GM23338 (cell line): ENCODE results near the gene FAM83C.

Experiments
- CREB1 ChIP-seq: fragments of 250-450 bp; sonication (Bioruptor Pico); IDR thresholded peaks from 2 replicates; pipeline ENCODE4 v1.5.0; 2020; ENCODE audit warnings: low read depth, mild to moderate bottlenecking, moderate library complexity
- CTCF ChIP-seq, 2 experiments: fragments of 200-600 bp in 1 of 2; sonication (generic) in 1 of 2; conservative IDR thresholded peaks; 2 replicates each; pipeline versions ENCODE4 v1.5.1 to v1.6.1; 2016 to 2017; ENCODE audit warnings: antibody characterized with exemption in 2 of 2, low read depth in 2 of 2, mild to moderate bottlenecking in 2 of 2, moderate library complexity in 1 of 2
- EZH2 ChIP-seq: fragments of 200-600 bp; sonication (generic); IDR thresholded peaks from one replicate; pipeline ENCODE4 v1.8.0; 2017; ENCODE audit warnings: antibody characterized with exemption, mild to moderate bottlenecking, low read depth; ENCODE audit not compliant: unreplicated experiment
- EZH2phosphoT487 ChIP-seq: fragments of 200-600 bp; sonication (generic); IDR thresholded peaks from one replicate; pipeline ENCODE4 v1.8.1; 2018; ENCODE audit warnings: antibody characterized with exemption; ENCODE audit not compliant: unreplicated experiment
- JUNB ChIP-seq: IDR thresholded peaks from one replicate; pipeline ENCODE4 v1.6.1; 2016; ENCODE audit warnings: antibody characterized with exemption; ENCODE audit not compliant: unreplicated experiment
- POLR2AphosphoS5 ChIP-seq: IDR thresholded peaks from 2 replicates; pipeline ENCODE4 v1.6.1; 2016; ENCODE audit warnings: antibody characterized with exemption, low read depth
- REST ChIP-seq: IDR thresholded peaks from one replicate; pipeline ENCODE4 v1.6.1; 2018; ENCODE audit warnings: antibody characterized with exemption; ENCODE audit not compliant: unreplicated experiment
- STAT1 ChIP-seq: IDR thresholded peaks from one replicate; pipeline ENCODE4 v1.6.1; 2016; ENCODE audit warnings: antibody characterized with exemption; ENCODE audit not compliant: unreplicated experiment
- ZNF114 ChIP-seq: fragments of 250-450 bp; sonication (Bioruptor Pico); IDR thresholded peaks from 2 replicates; pipeline ENCODE4 v1.5.0; 2020; ENCODE audit warnings: mild to moderate bottlenecking, moderate library complexity
- ZNF462 ChIP-seq: fragments of 250-450 bp; sonication (Bioruptor Pico); IDR thresholded peaks from 2 replicates; pipeline ENCODE4 v1.5.0; 2020; ENCODE audit warnings: mild to moderate bottlenecking, moderate library complexity
- TF ChIP-seq, protein P1 (sequence below): IDR thresholded peaks from 2 replicates; pipeline ENCODE4 v1.6.1; 2016; ENCODE audit warnings: antibody characterized with exemption

DNA sequence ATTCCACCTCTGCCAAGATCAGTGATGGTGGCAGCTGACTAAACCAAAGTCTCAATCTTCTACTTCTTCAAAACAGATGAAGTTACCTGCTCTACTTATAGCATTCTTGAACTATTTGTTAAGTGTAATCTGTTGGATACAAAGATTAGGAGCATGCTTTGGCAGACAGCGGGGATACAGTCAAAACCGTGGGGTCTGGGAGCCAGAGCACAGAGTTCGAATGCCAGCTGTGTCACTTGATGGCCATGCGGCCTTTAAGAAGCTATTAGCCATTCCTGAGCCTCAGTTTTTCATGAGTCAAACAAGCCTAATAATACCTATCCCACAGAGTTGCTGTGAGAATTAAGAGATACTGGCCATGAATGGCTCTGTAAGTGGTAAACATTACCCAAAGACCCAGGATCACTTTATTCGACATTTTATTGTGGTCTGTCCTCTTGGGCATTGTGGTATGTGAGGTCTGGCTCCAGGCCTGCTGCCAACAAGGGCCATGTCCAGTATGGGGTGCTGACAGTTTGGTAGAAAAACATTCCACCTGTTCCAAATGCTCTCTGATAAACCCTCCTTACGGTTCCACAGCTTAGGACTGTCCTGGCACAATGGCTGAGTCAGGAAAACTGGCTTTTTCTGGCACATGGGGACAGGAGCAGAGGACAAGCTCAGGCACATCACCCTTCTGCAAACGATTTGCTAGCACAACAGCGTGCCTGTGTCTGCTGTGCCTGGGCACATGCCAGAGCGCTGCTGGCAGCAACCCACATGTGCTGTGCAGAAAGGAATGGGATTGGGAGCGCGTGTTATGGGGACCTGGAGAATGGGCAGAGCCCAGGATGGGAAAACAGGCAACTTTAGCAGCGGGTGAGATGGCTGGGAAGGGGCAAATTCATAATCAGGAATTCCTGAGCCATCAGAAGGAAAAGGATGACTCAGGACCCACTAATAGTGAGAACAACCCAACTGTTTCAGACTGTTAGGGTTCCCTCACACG lies 15.7 kb upstream of the FAM83C start:
- TF ChIP-seq CTCF (conservative IDR thresholded peaks at IDR 0.05; ENCODE audit: low read depth in 2 of 2) (no peak), REST (no peak), EZH2 (no peak), POLR2AphosphoS5 (no peak), CREB1 (CRISPR knock-in tag) (no peak), EZH2phosphoT487 (no peak), STAT1 (no peak), ZNF114 (no peak), ZNF462 (CRISPR knock-in tag) (no peak), JUNB (no peak)
- TF ChIP-seq, protein P1, sequence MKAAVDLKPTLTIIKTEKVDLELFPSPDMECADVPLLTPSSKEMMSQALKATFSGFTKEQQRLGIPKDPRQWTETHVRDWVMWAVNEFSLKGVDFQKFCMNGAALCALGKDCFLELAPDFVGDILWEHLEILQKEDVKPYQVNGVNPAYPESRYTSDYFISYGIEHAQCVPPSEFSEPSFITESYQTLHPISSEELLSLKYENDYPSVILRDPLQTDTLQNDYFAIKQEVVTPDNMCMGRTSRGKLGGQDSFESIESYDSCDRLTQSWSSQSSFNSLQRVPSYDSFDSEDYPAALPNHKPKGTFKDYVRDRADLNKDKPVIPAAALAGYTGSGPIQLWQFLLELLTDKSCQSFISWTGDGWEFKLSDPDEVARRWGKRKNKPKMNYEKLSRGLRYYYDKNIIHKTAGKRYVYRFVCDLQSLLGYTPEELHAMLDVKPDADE: no peak
